HepG2 (cell line): ENCODE results near the gene HEY2. TPM values are rescaled to one million over a fixed set of nuclear protein-coding genes. Genes with fewer than 3 reads are reported as not detected.

Experiments
- ARHGAP35 ChIP-seq: sonication (generic); formaldehyde crosslinking; IDR thresholded peaks from 2 replicates; pipeline ENCODE4 v1.9.0; 2022; ENCODE audit warnings: mild to moderate bottlenecking, inconsistent platforms, moderate library complexity, missing genetic modification reagents, borderline replicate concordance
- ATF7-NPFF ChIP-seq: sonication (generic); formaldehyde crosslinking; IDR thresholded peaks from 2 replicates; pipeline ENCODE4 v1.8.1; 2023; ENCODE audit warnings: mild to moderate bottlenecking, low read depth, missing genetic modification reagents, moderate library complexity
- NONO ChIP-seq, 2 experiments: fragments of 450-650 bp in 1 of 2; sonication (generic) in 1 of 2; formaldehyde crosslinking in 1 of 2; IDR thresholded peaks in 1 of 2; conservative IDR thresholded peaks in 1 of 2; 2 replicates each; pipeline versions ENCODE4 v1.6.1 to v1.8.0; 2017 to 2022; ENCODE audit warnings: mild to moderate bottlenecking in 1 of 2, missing genetic modification reagents in 1 of 2, moderate library complexity in 1 of 2
- NR2F1 ChIP-seq, 2 experiments: fragments of 450-650 bp in 1 of 2; formaldehyde crosslinking in 1 of 2; IDR thresholded peaks; 2 replicates each; pipeline versions ENCODE4 v1.5.0 to v1.6.1; 2016 to 2020; ENCODE audit warnings: mild to moderate bottlenecking in 1 of 2, missing compliant biosample characterization in 1 of 2, missing genetic modification reagents in 1 of 2, moderate library complexity in 1 of 2
- RERE ChIP-seq: IDR thresholded peaks from 2 replicates; pipeline ENCODE4 v1.6.1; 2016; ENCODE audit warnings: low read depth, missing genetic modification reagents, missing compliant biosample characterization
- SMAD1 ChIP-seq: sonication (generic); formaldehyde crosslinking; IDR thresholded peaks from 2 replicates; pipeline ENCODE4 v1.4.0; 2020; ENCODE audit warnings: missing genetic modification reagents, low read depth, mild to moderate bottlenecking, borderline replicate concordance
- THAP9 ChIP-seq: sonication (generic); formaldehyde crosslinking; IDR thresholded peaks from 2 replicates; pipeline ENCODE4; 2020; ENCODE audit warnings: missing genetic modification reagents, mild to moderate bottlenecking, borderline replicate concordance
- YY1 ChIP-seq: IDR thresholded peaks from 2 replicates; pipeline ENCODE4 v1.6.1; 2011; ENCODE audit warnings: low read length, low read depth, moderate library complexity, mild to moderate bottlenecking; ENCODE audit not compliant: insufficient read depth, insufficient replicate concordance
- ZKSCAN1 ChIP-seq: fragments of 150-350 bp; IDR thresholded peaks from 2 replicates; pipeline ENCODE4 v1.6.1; 2014; ENCODE audit warnings: low read length
- ZNF20 ChIP-seq: sonication (generic); formaldehyde crosslinking; IDR thresholded peaks from 2 replicates; pipeline ENCODE4 v1.4.0; 2020; ENCODE audit warnings: mild to moderate bottlenecking, moderate library complexity, missing genetic modification reagents
- ZNF234 ChIP-seq: sonication (generic); formaldehyde crosslinking; conservative IDR thresholded peaks from 2 replicates; pipeline ENCODE4 v1.5.1; 2020; ENCODE audit warnings: mild to moderate bottlenecking, missing genetic modification reagents
- ZNF282 ChIP-seq: fragments of 450-650 bp; IDR thresholded peaks from 2 replicates; pipeline ENCODE4 v1.6.1; 2018; ENCODE audit not compliant: partially characterized antibody
- ZNF362 ChIP-seq: sonication (generic); formaldehyde crosslinking; IDR thresholded peaks from 2 replicates; pipeline ENCODE4 v1.4.0; 2020; ENCODE audit warnings: missing genetic modification reagents, mild to moderate bottlenecking, borderline replicate concordance
- ZNF512 ChIP-seq: sonication (generic); formaldehyde crosslinking; IDR thresholded peaks from 2 replicates; pipeline ENCODE4 v1.4.0; 2020; ENCODE audit warnings: mild to moderate bottlenecking, missing genetic modification reagents
- ZNF567 ChIP-seq: sonication (generic); formaldehyde crosslinking; IDR thresholded peaks from 2 replicates; pipeline ENCODE4 v1.8.1; 2023; ENCODE audit warnings: mild to moderate bottlenecking, missing genetic modification reagents, borderline replicate concordance
- polyA plus RNA-seq, 8 experiments: library from polyadenylated mRNA; depleted of rRNA in 3 of 8; stranded (reverse) in 7 of 8; unstranded in 1 of 8; fragments of >200 nt; fragmentation: Illumina TruSeq in 4 of 8; extraction: Trizol in 4 of 8; gene quantifications; 2 replicates each; pipeline versions ENCODE4 v1.2.1 to v1.2.3, GENCODE V29; 2011 to 2016; ENCODE audit warnings: low read depth in 4 of 8, missing spikeins in 1 of 8, mixed read lengths in 1 of 8; ENCODE audit not compliant: insufficient read depth in 1 of 8
- total RNA-seq, 5 experiments: library from RNA; depleted of rRNA; stranded (reverse); fragments of >200 nt; fragmentation: Illumina TruSeq; extraction: Trizol; gene quantifications; 2 replicates each; pipeline ENCODE4 v1.2.3, GENCODE V29; 2016; ENCODE audit warnings: low read depth in 1 of 5

HEY2 gene
- total and polyA plus RNA-seq, 2 of the 13 experiments (the other 11 are each of a cell fraction or from before 2014, with no cell fraction given) = 0.04 TPM

GRCh38 chr6:125790358-125791150 lies 41.1 kb downstream of the HEY2 start, which contains the start of gene NCOA7 (continued):
- TF ChIP-seq RERE (CRISPR knock-in tag) = no peak
- no peak for TF ChIP-seq ZNF282
- TF ChIP-seq ARHGAP35 (CRISPR knock-in tag) = no peak; the same call in 1 of the 2 replicates
- TF ChIP-seq ZNF567 (CRISPR knock-in tag) = peak; percentile 95
- peak; percentile 81 for TF ChIP-seq ATF7-NPFF
- peak; percentile 83; the same call in 1 of the 2 replicates for TF ChIP-seq SMAD1 (CRISPR knock-in tag)
- TF ChIP-seq ZKSCAN1 = no peak
- peak; percentile 86; the same call in 1 of the 2 replicates for TF ChIP-seq ZNF234
- no peak for TF ChIP-seq ZNF512 (CRISPR knock-in tag)
- no peak; a peak in 1 of 4 replicates for TF ChIP-seq NR2F1 (CRISPR knock-in tag; IDR thresholded peaks at IDR 0.05)
- peak; percentile 30; the same call in 1 of the 2 replicates for TF ChIP-seq ZNF362
- 0 out of 2 replicates have a peak, but pooled peaks have one; percentile 83 for TF ChIP-seq THAP9
- TF ChIP-seq YY1 = peak; percentile 49
- no peak for TF ChIP-seq NONO (IDR thresholded peaks at IDR 0.05)
- peak; percentile 75 for TF ChIP-seq NONO (CRISPR knock-in tag; conservative IDR thresholded peaks at IDR 0.05)
- no peak for TF ChIP-seq ZNF20
